ENCODE measurements around the gene FARS2.

GRCh38 chr6:5536644-5537043 is 275.3 kb downstream of the FARS2 start:
- no peak for TF ChIP-seq POLR2A (IDR thresholded peaks at IDR 0.05; ENCODE audit: low read length)
- no peak for TF ChIP-seq CTCF (IDR thresholded peaks at IDR 0.05)
- TF ChIP-seq RFX5 (IDR thresholded peaks at IDR 0.05) = no peak
- TF ChIP-seq CEBPB (IDR thresholded peaks at IDR 0.05) = no peak
- no peak for TF ChIP-seq KDM1A (IDR thresholded peaks at IDR 0.05; ENCODE audit: low read depth)

Data from A549 (cell line).